ENCODE data around the gene ASTN2.

ASTN2 gene

GRCh38 chr9:116477584-116478141, 937.2 kb downstream of the ASTN2 start:
- FAIRE-seq, result no peak
- TF ChIP-seq CTCF (IDR thresholded peaks at IDR 0.05; ENCODE audit: insufficient read depth, missing control alignments), result no peak
- no peak for DNase-seq (ENCODE audit: insufficient read length, low spot score)

DNA sequence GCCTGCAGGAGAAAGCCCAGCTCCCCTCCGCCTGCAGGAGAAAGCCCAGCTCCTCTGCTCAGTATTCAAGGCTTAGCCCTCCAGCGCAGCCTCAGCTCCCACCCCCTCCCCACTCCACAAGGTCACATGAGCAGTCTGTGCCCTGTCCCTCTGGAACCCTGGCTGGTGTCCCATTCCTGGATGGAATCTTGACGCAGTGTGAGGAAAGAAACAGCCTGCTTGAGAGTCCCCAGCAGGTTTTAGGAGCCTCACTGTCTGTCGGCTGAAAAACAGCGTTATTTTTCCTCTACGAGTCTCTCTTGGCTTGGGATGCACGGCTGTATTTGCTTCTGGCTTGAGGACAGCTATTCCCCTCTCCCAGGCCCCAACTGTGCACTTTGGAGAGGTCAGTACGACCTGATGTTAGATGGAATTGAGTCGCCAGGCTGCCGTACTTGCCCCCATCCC, 937.9 kb downstream of the ASTN2 start:
- no peak for TF ChIP-seq CTCF (IDR thresholded peaks at IDR 0.05; ENCODE audit: insufficient read depth, missing control alignments)
- DNase-seq (ENCODE audit: insufficient read length, low spot score) (no peak), FAIRE-seq (no peak)

DNA sequence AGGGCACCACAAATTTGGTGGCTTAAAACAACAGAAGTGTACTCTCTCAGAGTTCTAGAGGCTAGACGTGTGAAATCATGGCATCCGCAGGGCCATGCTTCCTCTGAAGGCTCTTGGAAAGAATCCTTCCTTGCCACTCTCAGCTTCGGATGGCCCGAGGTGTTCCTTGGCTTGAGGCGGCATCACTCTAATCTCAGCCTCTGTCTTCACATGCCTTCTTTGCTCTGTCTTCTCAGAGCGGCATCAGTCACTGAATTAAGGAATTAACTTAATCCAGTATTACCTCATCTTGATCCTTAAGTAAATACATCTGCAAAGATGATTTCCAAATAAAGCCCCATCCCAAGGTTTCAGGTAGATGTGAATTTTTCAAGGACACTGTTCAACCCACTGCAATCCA, 938.9 kb downstream of the ASTN2 start:
- no peak for FAIRE-seq
- TF ChIP-seq CTCF (IDR thresholded peaks at IDR 0.05; ENCODE audit: insufficient read depth, missing control alignments), result no peak
- no peak for DNase-seq (ENCODE audit: insufficient read length, low spot score)

GRCh38 chr9:116475201-116475600, 939.7 kb downstream of the ASTN2 start:
- TF ChIP-seq CTCF (IDR thresholded peaks at IDR 0.05; ENCODE audit: insufficient read depth, missing control alignments), result no peak
- no peak for DNase-seq (ENCODE audit: insufficient read length, low spot score)
- FAIRE-seq, result no peak

DNA sequence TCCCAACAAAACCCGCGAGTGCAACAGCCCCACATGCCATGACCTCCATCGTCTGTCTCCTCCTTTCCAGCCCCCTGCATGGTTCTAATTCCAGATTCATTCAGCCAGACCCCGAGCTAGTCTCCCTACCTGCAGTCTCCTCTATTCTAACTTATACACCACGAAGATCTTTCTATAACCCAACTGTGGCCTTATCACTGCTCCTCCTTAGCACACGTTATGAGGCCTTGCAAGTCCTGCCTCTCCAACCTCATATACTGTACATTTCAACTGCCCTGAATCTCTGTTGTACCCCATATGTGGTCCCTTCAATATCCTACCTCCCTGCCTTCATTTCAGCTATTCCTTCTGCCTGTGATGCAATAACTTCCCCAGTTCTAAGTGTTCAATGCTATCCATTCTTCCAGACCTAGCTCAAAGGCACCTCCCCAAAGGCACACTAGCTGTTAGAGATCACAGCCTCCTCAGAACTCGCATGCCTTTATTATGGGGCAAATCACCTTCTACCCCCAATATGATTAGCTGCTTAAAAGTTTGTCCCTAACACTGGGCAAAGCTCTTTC, 942.8 kb downstream of the ASTN2 start:
- no peak for FAIRE-seq
- TF ChIP-seq CTCF (IDR thresholded peaks at IDR 0.05; ENCODE audit: insufficient read depth, missing control alignments), result no peak
- no peak for DNase-seq (ENCODE audit: insufficient read length, low spot score)

DNA sequence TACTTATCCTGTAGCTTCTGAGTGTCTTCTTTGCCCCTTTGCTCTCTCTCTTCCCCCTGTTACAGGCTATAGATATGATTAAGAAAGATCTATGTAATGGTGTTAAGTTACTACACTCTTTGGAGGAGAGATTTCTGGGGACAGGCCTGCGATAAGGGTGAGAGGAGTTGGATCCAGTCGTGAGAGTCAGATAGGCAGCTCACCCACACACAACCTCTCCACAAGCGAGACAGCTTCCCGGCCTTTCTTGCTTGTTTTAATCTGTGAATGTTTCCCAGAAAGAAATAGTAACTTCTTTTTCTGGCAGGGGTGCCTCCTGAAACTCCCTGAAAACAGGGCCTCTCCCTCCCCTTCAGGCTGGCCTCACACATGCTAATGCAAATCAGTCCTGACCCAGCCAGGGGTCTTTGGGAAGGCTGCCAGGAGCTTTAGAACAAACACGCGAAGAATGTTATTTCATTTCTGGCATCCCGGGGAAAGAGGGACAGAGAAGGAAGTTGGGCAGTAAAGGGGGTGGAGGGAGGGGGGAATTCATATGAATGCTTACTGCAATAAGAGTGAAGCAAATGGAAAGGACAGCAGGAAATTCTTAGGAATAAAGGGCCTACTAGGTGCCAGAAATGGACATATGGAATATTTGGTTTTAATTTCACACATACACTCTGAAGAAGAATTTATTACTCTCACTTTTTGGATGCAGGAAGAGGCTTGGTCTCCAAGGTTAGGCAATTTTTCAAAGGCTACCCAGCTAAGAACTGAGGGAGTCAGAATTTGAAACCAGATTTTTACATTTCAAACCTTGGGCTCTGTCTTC, 943.6 kb downstream of the ASTN2 start:
- FAIRE-seq (no peak), DNase-seq (ENCODE audit: insufficient read length, low spot score) (no peak)
- no peak for TF ChIP-seq CTCF (IDR thresholded peaks at IDR 0.05; ENCODE audit: insufficient read depth, missing control alignments)
